Esophagus squamous epithelium (tissue), 4 donors: ENCODE results near the gene TESPA1.

Experiments
- POLR2A ChIP-seq, 4 donors: fragments of 450-650 bp; IDR thresholded peaks; one replicate each; pipeline ENCODE4 v1.6.1; 2017; ENCODE audit warnings: antibody characterized with exemption in 4 of 4, mild to moderate bottlenecking in 4 of 4, moderate library complexity in 3 of 4
- TF ChIP-seq, protein P1 (sequence below), 6 experiments: fragments of 450-650 bp in 4 of 6; fragments of 200-600 bp in 2 of 6; sonication (generic) in 2 of 6; IDR thresholded peaks; one replicate each; pipeline ENCODE4 v1.5.1; 2016 to 2019; ENCODE audit warnings: antibody characterized with exemption in 6 of 6, mild to moderate bottlenecking in 4 of 6, moderate library complexity in 4 of 6

DNA sequence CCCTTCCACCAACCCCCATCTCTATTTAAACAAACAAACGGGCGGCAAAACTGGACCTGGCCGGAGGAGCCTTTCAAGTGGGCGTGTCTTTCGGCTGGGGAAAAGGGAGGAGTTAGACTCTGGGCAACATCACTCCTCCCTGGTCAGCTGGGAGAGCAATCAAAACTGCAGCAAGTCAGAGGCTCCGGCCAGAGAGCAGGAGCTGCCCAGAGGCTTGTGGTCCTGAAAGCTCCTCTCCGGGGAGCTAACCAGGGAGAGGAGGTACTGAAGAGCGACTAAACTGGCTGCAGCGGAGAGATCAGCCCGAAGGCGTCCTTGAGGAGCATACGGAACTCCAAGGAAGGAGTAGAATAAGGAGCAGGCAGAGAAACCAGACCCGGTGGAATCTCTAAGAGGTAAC lies 35.2 kb upstream of the TESPA1 start, which contains the start of gene NEUROD4:
- TF ChIP-seq POLR2A (IDR thresholded peaks at IDR 0.05), result no peak
- TF ChIP-seq, protein P1, sequence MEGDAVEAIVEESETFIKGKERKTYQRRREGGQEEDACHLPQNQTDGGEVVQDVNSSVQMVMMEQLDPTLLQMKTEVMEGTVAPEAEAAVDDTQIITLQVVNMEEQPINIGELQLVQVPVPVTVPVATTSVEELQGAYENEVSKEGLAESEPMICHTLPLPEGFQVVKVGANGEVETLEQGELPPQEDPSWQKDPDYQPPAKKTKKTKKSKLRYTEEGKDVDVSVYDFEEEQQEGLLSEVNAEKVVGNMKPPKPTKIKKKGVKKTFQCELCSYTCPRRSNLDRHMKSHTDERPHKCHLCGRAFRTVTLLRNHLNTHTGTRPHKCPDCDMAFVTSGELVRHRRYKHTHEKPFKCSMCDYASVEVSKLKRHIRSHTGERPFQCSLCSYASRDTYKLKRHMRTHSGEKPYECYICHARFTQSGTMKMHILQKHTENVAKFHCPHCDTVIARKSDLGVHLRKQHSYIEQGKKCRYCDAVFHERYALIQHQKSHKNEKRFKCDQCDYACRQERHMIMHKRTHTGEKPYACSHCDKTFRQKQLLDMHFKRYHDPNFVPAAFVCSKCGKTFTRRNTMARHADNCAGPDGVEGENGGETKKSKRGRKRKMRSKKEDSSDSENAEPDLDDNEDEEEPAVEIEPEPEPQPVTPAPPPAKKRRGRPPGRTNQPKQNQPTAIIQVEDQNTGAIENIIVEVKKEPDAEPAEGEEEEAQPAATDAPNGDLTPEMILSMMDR (IDR thresholded peaks at IDR 0.05), result no peak
